CD4-positive, alpha-beta memory T cell (primary cell): ENCODE results near the gene RIN3. TPM values are rescaled to one million over a fixed set of nuclear protein-coding genes. Genes with fewer than 3 reads are reported as not detected.
A peak's percentile ranks its signal among the peaks of the same experiment; 100 is the strongest.

Source experiments
- CTCF ChIA-PET: fragments of 350-600 bp; sonication (Branson Sonifier 250); formaldehyde crosslinking; loops from one replicate; lab custom pipeline; 2021; ENCODE audit warnings: inconsistent platforms; ENCODE audit not compliant: partially characterized antibody; lab: Charles Lee
- POLR2A ChIA-PET: fragments of 350-600 bp; sonication (Branson Sonifier 250); formaldehyde crosslinking; loops from one replicate; lab custom pipeline; 2021; ENCODE audit not compliant: partially characterized antibody; lab: Charles Lee
- DNase-seq, 5 donors: peaks; one replicate each; pipeline versions ENCODE4 v3.0.0 to v3.0.0-alpha.2; 2020 to 2022; ENCODE audit warnings: mixed read lengths in 1 of 5
- H3K27ac ChIP-seq: one replicate; pipeline ENCODE4 v1.7.0; 2013; ENCODE audit warnings: low read depth, low read length
- H3K27me3 ChIP-seq: 2 replicates; pipeline ENCODE4 v1.7.0; 2013; ENCODE audit warnings: mild to moderate bottlenecking, low read length, moderate library complexity; ENCODE audit not compliant: insufficient read depth
- H3K36me3 ChIP-seq: 2 replicates; pipeline ENCODE4 v1.7.0; 2013; ENCODE audit warnings: mild to moderate bottlenecking, low read length, moderate library complexity; ENCODE audit not compliant: insufficient read depth
- H3K4me1 ChIP-seq: 2 replicates; pipeline ENCODE4 v1.7.0; 2013; ENCODE audit warnings: mild to moderate bottlenecking, low read length, moderate library complexity; ENCODE audit not compliant: insufficient read depth
- H3K4me3 ChIP-seq, 2 donors: one replicate each; pipeline ENCODE4 v1.7.0; 2013; ENCODE audit warnings: low read length in 2 of 2, mild to moderate bottlenecking in 1 of 2
- H3K9me3 ChIP-seq, 2 donors: one replicate each; pipeline ENCODE4 v1.7.0; 2013; ENCODE audit warnings: low read length in 2 of 2, control low read depth in 1 of 2; ENCODE audit not compliant: control insufficient read depth in 1 of 2
- H3K27ac Mint-ChIP-seq, 7 donors: one replicate each; pipeline ENCODE4 v1.8.0; 2020 to 2021; ENCODE audit warnings: mixed read lengths in 7 of 7, mild to moderate bottlenecking in 6 of 7, inconsistent platforms in 3 of 7, moderate library complexity in 3 of 7
- H3K27me3 Mint-ChIP-seq, 2 donors: one replicate each; pipeline ENCODE4 v1.8.0; 2020 to 2021; ENCODE audit warnings: mixed read lengths in 2 of 2
- H3K36me3 Mint-ChIP-seq, 2 donors: one replicate each; pipeline ENCODE4 v1.8.0; 2020 to 2021; ENCODE audit warnings: mixed read lengths in 2 of 2, inconsistent platforms in 1 of 2, mild to moderate bottlenecking in 1 of 2
- H3K4me1 Mint-ChIP-seq, 4 donors: one replicate each; pipeline ENCODE4 v1.8.0; 2020 to 2021; ENCODE audit warnings: mixed read lengths in 4 of 4, mild to moderate bottlenecking in 1 of 4
- H3K4me3 Mint-ChIP-seq, 8 donors: one replicate each; pipeline ENCODE4 v1.8.0; 2020 to 2021; ENCODE audit warnings: mixed read lengths in 8 of 8, mild to moderate bottlenecking in 7 of 8, moderate library complexity in 6 of 8, inconsistent platforms in 3 of 8
- H3K9me3 Mint-ChIP-seq, 8 donors: one replicate each; pipeline ENCODE4 v1.8.0; 2020 to 2021; ENCODE audit warnings: mixed read lengths in 8 of 8, mild to moderate bottlenecking in 5 of 8, inconsistent platforms in 3 of 8, moderate library complexity in 1 of 8
- intact Hi-C: fragments of 100-400 bp; cut with micrococcal nuclease; formaldehyde crosslinking; loops from one replicate; pipeline ENCODE4 v1.15.1; 2023
- polyA plus RNA-seq, 2 donors: library from polyadenylated mRNA; unstranded; fragments of 300-500 nt; fragmentation: Illumina TruSeq; gene quantifications; one replicate each; pipeline ENCODE4 v1.2.3, GENCODE V29; 2021
- total RNA-seq, 2 experiments: library from RNA; stranded (reverse); gene quantifications; one replicate each; pipeline ENCODE4 v1.2.3, GENCODE V29; 2021

The RIN3 gene
- total and polyA plus RNA-seq, 4 experiments from 2014 or later = 4.0 to 74.9 (median 45.9) TPM

GRCh38 chr14:92622311-92622710 lies 108.7 kb downstream of the RIN3 start:
- Mint-ChIP-seq H3K27ac (no peak overlapping the region), H3K27me3 (no peaks in the 10 kb centered on the region)
- H3K4me1 ChIP-seq = peaks cover 4% of the 10 kb centered on the region

GRCh38 chr14:92624764-92625163 lies 111.2 kb downstream of the RIN3 start:
- Histone ChIP-seq H3K27ac (no peak overlapping the region), H3K27me3 (no peaks in the 10 kb centered on the region), H3K4me1 (no peaks in the 10 kb centered on the region), H3K4me3 (no peak overlapping the region), H3K9me3 (peaks cover 10 to 17% of the 10 kb centered on the region in 2 donors), H3K36me3 (no peaks in the 10 kb centered on the region)
- POLR2A ChIA-PET = interaction anchor here (0.8 to 1.3 kb wide), 2 partner anchors 9 to 26 kb away, joined by 3 to 5 read pairs; no protein-coding TSS in a partner anchor
- Mint-ChIP-seq H3K9me3 (peaks cover 4 to 48% (median 36%) of the 10 kb centered on the region in 8 donors), H3K27me3 (no peaks in the 10 kb centered on the region), H3K36me3 (peaks cover 30 to 37% of the 10 kb centered on the region in 2 donors), H3K27ac (no peak overlapping the region), H3K4me3 (no peak overlapping the region), H3K4me1 (peaks cover 0 to 2% (median 0%) of the 10 kb centered on the region in 4 donors)
- DNase-seq = no peak
- CTCF ChIA-PET = interaction anchor here (1.1 to 2.7 kb wide), 2 partner anchors 11 to 57 kb away, joined by 3 to 15 read pairs; no protein-coding TSS in a partner anchor
- intact Hi-C loops = no loop called here

More at GRCh38 chr14:92622311-92622710, 108.7 kb downstream of the RIN3 start:
- Histone ChIP-seq H3K27ac (no peak overlapping the region), H3K9me3 (peaks cover 8% of the 10 kb centered on the region in 2 donors), H3K4me3 (no peak overlapping the region), H3K36me3 (no peaks in the 10 kb centered on the region), H3K27me3 (no peaks in the 10 kb centered on the region)
- no peak for DNase-seq
- peaks cover 4 to 37% (median 25%) of the 10 kb centered on the region in 8 donors for H3K9me3 Mint-ChIP-seq
- H3K36me3 Mint-ChIP-seq = peaks cover 26 to 29% of the 10 kb centered on the region in 2 donors
- intact Hi-C loops = no loop called here
- CTCF ChIA-PET = interaction anchor here (2.7 kb wide), 1 partner anchor 9 kb away, joined by 15 read pairs; no protein-coding TSS in a partner anchor
- H3K4me1 Mint-ChIP-seq = peaks cover 0 to 4% (median 2%) of the 10 kb centered on the region in 4 donors
- POLR2A ChIA-PET = no interaction called here
- no peak overlapping the region for H3K4me3 Mint-ChIP-seq

- ChIA-PET POLR2A (interaction anchor here (1.3 kb wide), 1 partner anchor 26 kb away, joined by 5 read pairs; no protein-coding TSS in a partner anchor), CTCF (interaction anchor here (2.7 kb wide), 1 partner anchor 12 kb away, joined by 15 read pairs; no protein-coding TSS in a partner anchor)
- no peaks in the 10 kb centered on the region for H3K27me3 Mint-ChIP-seq
- H3K9me3 Mint-ChIP-seq = peaks cover 4 to 48% (median 36%) of the 10 kb centered on the region in 8 donors
- no peak overlapping the region for H3K27ac Mint-ChIP-seq
- DNase-seq = no peak
- Histone ChIP-seq H3K9me3 (peaks cover 10 to 17% of the 10 kb centered on the region in 2 donors), H3K36me3 (no peaks in the 10 kb centered on the region), H3K4me3 (no peak overlapping the region), H3K27me3 (no peaks in the 10 kb centered on the region), H3K27ac (no peak overlapping the region), H3K4me1 (no peaks in the 10 kb centered on the region)
- peaks cover 0 to 2% (median 0%) of the 10 kb centered on the region in 4 donors for H3K4me1 Mint-ChIP-seq
- intact Hi-C loops = no loop called here
- H3K4me3 Mint-ChIP-seq = no peak overlapping the region
- peaks cover 30 to 37% of the 10 kb centered on the region in 2 donors for H3K36me3 Mint-ChIP-seq
These were observed 111.6 kb downstream of the RIN3 start for GRCh38 chr14:92625213-92625612.

- H3K4me1 ChIP-seq = no peaks in the 10 kb centered on the region
- CTCF ChIA-PET = no interaction called here
- H3K36me3 Mint-ChIP-seq = peaks cover 30 to 37% of the 10 kb centered on the region in 2 donors
- no peak overlapping the region for H3K4me3 ChIP-seq
- H3K4me1 Mint-ChIP-seq = peaks cover 0 to 4% (median 0%) of the 10 kb centered on the region in 4 donors
- H3K9me3 ChIP-seq = peaks cover 10 to 17% of the 10 kb centered on the region in 2 donors
- H3K36me3 ChIP-seq = no peaks in the 10 kb centered on the region
- peak overlapping the region in 1 of 7 donors; percentile 72 for H3K27ac Mint-ChIP-seq
- POLR2A ChIA-PET = no interaction called here
- H3K27me3 ChIP-seq = no peaks in the 10 kb centered on the region
- intact Hi-C loops = no loop called here
- no peaks in the 10 kb centered on the region for H3K27me3 Mint-ChIP-seq
- DNase-seq = no peak
- H3K4me3 Mint-ChIP-seq = no peak overlapping the region
- H3K9me3 Mint-ChIP-seq = peaks cover 4 to 45% (median 36%) of the 10 kb centered on the region in 8 donors
- no peak overlapping the region for H3K27ac ChIP-seq
These were observed 112.5 kb downstream of the RIN3 start for GRCh38 chr14:92626041-92626440.

GRCh38 chr14:92627707-92628215 lies 114.2 kb downstream of the RIN3 start:
- intact Hi-C loops = no loop called here
- no peaks in the 10 kb centered on the region for H3K27me3 ChIP-seq

GRCh38 chr14:92628636-92629035 lies 115.1 kb downstream of the RIN3 start:
- H3K4me1 ChIP-seq = no peaks in the 10 kb centered on the region
- Mint-ChIP-seq H3K27me3 (no peaks in the 10 kb centered on the region), H3K36me3 (peaks cover 17 to 30% of the 10 kb centered on the region in 2 donors), H3K4me3 (no peak overlapping the region), H3K27ac (peak overlapping the region in 2 of 7 donors; percentile 79 to 80), H3K4me1 (peaks cover 8 to 13% (median 12%) of the 10 kb centered on the region in 4 donors), H3K9me3 (peaks cover 3 to 29% (median 24%) of the 10 kb centered on the region in 8 donors)
- intact Hi-C loops = no loop called here
- CTCF ChIA-PET = no interaction called here
- H3K36me3 ChIP-seq = no peaks in the 10 kb centered on the region
- H3K27ac ChIP-seq = no peak overlapping the region
- H3K4me3 ChIP-seq = no peak overlapping the region
- DNase-seq = no peak
- H3K27me3 ChIP-seq = no peaks in the 10 kb centered on the region
- POLR2A ChIA-PET = no interaction called here
- peaks cover 3 to 10% of the 10 kb centered on the region in 2 donors for H3K9me3 ChIP-seq

More at GRCh38 chr14:92627707-92628215, 114.2 kb downstream of the RIN3 start:
- H3K27ac Mint-ChIP-seq = no peak overlapping the region
- H3K36me3 Mint-ChIP-seq = peaks cover 18 to 31% of the 10 kb centered on the region in 2 donors
- ChIA-PET POLR2A (no interaction called here), CTCF (no interaction called here)
- H3K4me3 Mint-ChIP-seq = no peak overlapping the region
- DNase-seq = no peak
- peaks cover 2 to 5% (median 4%) of the 10 kb centered on the region in 4 donors for H3K4me1 Mint-ChIP-seq
- no peak overlapping the region for H3K4me3 ChIP-seq
- H3K36me3 ChIP-seq = no peaks in the 10 kb centered on the region
- no peaks in the 10 kb centered on the region for H3K27me3 Mint-ChIP-seq
- peaks cover 3 to 31% (median 25%) of the 10 kb centered on the region in 8 donors for H3K9me3 Mint-ChIP-seq
- peaks cover 3 to 10% of the 10 kb centered on the region in 2 donors for H3K9me3 ChIP-seq
- H3K4me1 ChIP-seq = no peaks in the 10 kb centered on the region
- H3K27ac ChIP-seq = no peak overlapping the region

GRCh38 chr14:92630367-92630766 lies 116.8 kb downstream of the RIN3 start:
- peaks cover 3 to 10% of the 10 kb centered on the region in 2 donors for H3K9me3 ChIP-seq
- Mint-ChIP-seq H3K27me3 (no peaks in the 10 kb centered on the region), H3K27ac (peak overlapping the region in 2 of 7 donors; percentile 1 to 48), H3K4me3 (no peak overlapping the region), H3K36me3 (peaks cover 13 to 21% of the 10 kb centered on the region in 2 donors), H3K4me1 (peaks cover 8 to 14% (median 12%) of the 10 kb centered on the region in 4 donors), H3K9me3 (peaks cover 3 to 26% (median 23%) of the 10 kb centered on the region in 8 donors)
- ChIA-PET CTCF (interaction anchor here (1.4 to 1.6 kb wide), 2 partner anchors 17 to 56 kb away, joined by 3 read pairs; no protein-coding TSS in a partner anchor), POLR2A (interaction anchor here (1.6 kb wide), 1 partner anchor 21 kb away, joined by 4 read pairs; no protein-coding TSS in a partner anchor)
- H3K36me3 ChIP-seq = no peaks in the 10 kb centered on the region
- intact Hi-C loops = no loop called here
- H3K4me1 ChIP-seq = no peaks in the 10 kb centered on the region
- H3K27me3 ChIP-seq = no peaks in the 10 kb centered on the region
- H3K4me3 ChIP-seq = no peak overlapping the region
- no peak for DNase-seq
- no peak overlapping the region for H3K27ac ChIP-seq
